Measurements from ENCODE around the gene SCT.

DNA sequence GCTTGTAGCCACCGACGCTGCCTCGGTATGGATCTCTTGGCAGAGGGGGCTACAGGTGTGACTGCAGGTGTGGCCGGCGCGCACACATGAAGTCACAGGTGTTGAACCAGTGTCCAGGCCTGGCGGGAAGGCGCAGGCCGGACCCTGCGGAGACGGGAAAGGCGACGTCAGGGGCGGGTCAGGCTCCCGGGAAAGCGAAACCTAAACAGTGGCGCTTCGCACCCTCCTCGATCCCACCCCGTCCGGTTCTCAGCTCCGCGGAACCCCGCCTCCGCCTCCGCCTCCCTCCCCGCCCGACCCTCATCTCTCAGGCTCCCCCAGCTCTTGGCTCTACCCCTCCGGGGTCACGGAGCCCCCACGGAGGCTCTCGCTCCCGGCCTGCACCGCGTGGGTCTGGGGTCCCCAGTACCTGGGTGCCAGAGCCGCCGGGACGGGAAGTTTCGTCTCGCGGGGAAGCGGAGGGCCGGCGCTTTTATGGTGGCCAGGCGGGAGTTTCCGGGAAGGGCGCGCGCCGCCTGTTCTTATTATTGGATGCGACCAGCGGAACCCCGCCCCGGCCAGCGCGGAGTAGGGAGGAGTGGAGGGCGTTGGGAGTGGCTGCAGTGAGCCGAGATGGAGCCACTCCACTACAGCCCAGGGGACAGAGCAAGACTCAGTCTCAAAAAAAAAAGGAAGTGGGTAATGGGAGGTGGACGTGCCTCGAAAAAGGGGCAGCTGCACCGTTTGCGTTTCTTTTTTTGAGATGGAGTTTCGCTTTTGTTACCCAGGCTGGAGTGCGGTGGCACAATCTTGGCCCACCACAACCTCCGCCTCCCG, 11.3 kb downstream of the SCT start, which contains the start of gene IRF7:
- TF ChIP-seq EZH2 (IDR thresholded peaks at IDR 0.05; ENCODE audit: low read depth, unreplicated experiment) = no peak
- TF ChIP-seq, protein P1, sequence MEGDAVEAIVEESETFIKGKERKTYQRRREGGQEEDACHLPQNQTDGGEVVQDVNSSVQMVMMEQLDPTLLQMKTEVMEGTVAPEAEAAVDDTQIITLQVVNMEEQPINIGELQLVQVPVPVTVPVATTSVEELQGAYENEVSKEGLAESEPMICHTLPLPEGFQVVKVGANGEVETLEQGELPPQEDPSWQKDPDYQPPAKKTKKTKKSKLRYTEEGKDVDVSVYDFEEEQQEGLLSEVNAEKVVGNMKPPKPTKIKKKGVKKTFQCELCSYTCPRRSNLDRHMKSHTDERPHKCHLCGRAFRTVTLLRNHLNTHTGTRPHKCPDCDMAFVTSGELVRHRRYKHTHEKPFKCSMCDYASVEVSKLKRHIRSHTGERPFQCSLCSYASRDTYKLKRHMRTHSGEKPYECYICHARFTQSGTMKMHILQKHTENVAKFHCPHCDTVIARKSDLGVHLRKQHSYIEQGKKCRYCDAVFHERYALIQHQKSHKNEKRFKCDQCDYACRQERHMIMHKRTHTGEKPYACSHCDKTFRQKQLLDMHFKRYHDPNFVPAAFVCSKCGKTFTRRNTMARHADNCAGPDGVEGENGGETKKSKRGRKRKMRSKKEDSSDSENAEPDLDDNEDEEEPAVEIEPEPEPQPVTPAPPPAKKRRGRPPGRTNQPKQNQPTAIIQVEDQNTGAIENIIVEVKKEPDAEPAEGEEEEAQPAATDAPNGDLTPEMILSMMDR (conservative IDR thresholded peaks at IDR 0.05; ENCODE audit: low read depth in 2 of 2) = no peak
- no peak for TF ChIP-seq REST (IDR thresholded peaks at IDR 0.05; ENCODE audit: unreplicated experiment)
- no peak for TF ChIP-seq EZH2phosphoT487 (IDR thresholded peaks at IDR 0.05; ENCODE audit: unreplicated experiment)
- TF ChIP-seq ZNF114 (CRISPR knock-in tag; IDR thresholded peaks at IDR 0.05) = no peak

All from GM23338 (cell line).